Ecto neural progenitor cell (in vitro differentiated cells): ENCODE results near the gene SLC44A3.

ENCODE experiments used
- DNase-seq: peaks from one replicate; pipeline ENCODE4 v3.0.0-alpha.2; 2018; ENCODE audit warnings: low spot score

SLC44A3 gene, protein sequence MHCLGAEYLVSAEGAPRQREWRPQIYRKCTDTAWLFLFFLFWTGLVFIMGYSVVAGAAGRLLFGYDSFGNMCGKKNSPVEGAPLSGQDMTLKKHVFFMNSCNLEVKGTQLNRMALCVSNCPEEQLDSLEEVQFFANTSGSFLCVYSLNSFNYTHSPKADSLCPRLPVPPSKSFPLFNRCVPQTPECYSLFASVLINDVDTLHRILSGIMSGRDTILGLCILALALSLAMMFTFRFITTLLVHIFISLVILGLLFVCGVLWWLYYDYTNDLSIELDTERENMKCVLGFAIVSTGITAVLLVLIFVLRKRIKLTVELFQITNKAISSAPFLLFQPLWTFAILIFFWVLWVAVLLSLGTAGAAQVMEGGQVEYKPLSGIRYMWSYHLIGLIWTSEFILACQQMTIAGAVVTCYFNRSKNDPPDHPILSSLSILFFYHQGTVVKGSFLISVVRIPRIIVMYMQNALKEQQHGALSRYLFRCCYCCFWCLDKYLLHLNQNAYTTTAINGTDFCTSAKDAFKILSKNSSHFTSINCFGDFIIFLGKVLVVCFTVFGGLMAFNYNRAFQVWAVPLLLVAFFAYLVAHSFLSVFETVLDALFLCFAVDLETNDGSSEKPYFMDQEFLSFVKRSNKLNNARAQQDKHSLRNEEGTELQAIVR

GRCh38 chr1:94819945-94820746 lies at the start of gene SLC44A3:
TSS of gene SLC44A3 (plus strand) at chr1:94820357. CDS start at chr1:94820452, 95 bp downstream.
- peak; percentile 80 for DNase-seq

- no peak for DNase-seq
Observed at GRCh38 chr1:94772230-94772641, 47.9 kb upstream of the SLC44A3 start.

- no peak for DNase-seq
Observed at GRCh38 chr1:94772845-94773244, 47.3 kb upstream of the SLC44A3 start.

- no peak for DNase-seq
Observed at GRCh38 chr1:94773296-94773809, 46.8 kb upstream of the SLC44A3 start.

DNA sequence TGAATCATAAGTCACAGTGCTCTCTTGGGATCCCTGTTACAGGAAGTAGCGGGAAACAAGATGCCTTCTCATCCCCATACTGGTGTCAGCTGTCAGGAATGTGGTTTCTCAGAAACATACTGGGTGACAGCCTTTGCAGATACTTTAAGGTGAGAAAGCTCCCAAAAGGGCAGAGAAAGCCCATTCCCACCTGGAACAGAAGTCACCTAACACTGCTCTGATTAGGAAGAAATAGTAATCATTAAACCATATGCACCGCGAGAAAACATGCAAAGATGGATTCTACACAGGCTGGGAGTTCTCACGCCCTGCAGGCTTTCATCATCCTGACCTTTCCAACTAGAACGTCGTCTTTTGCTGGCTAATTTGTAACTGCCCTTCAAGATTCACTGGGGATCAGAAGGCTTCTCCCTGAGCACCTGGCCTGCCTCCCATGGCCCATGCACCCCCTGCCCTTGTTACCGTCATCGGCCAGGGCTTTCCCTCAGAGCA lies 46.2 kb upstream of the SLC44A3 start:
- no peak for DNase-seq

GRCh38 chr1:94776474-94776873 lies 43.7 kb upstream of the SLC44A3 start:
- no peak for DNase-seq

- DNase-seq = no peak
Observed at GRCh38 chr1:94777281-94777680, 42.9 kb upstream of the SLC44A3 start.

GRCh38 chr1:94778808-94779207 lies 41.3 kb upstream of the SLC44A3 start:
- DNase-seq = no peak

DNA sequence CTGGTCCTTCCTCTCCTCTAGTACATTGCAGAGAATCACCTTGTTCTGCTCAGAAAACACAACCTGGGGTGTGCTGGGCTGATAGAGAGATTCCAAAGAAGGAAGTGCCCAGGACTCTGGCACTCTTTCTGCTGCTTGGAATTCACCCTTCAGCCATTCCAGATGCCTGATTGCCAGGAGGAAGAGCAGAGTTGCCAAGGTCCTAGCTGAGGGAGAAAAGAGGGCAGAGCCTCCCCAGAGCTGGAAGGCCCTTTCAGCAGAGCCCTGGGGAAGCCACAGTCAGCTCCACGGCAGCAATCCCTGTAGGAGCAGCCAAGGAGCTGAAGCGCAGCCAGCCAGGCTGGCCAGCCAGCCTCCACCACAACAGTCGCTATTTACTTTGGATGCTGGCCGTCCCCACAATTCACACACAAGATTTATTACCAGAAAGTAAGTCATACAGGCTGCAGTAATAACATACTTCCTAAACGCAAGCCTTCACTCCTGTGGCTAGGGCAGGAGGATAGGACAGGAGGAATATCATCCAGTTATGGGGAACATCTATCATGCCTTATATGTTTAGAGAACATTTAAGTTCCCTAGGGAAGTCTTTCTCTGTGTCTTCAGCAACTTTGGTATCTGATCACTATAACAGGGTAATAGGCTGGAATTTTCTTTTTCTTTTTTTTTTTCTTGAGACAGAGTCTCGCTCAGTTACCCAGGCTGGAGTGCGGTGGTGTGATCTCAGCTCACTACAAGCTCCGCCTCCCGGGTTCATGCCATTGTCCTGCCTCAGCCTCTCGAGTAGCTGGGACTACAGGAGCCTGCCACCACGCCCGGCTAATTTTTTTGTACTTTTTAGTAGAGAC lies 36.6 kb upstream of the SLC44A3 start:
- DNase-seq = no peak

DNA sequence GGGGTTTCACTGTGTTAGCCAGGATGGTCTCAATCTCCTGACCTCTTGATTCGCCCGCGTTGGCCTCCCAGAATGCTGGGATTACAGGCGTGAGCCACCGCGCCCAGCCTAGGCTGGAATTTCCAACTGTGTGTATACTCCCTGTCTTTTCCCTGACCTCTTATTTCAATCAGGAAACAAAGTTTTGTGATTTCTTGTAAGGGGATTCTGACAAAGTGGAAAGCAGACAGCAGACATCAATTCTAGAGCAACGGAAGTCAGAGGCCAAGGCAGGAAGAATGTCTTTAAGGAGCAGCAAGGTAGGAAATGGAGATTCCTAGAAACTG lies 36.0 kb upstream of the SLC44A3 start:
- no peak for DNase-seq

DNA sequence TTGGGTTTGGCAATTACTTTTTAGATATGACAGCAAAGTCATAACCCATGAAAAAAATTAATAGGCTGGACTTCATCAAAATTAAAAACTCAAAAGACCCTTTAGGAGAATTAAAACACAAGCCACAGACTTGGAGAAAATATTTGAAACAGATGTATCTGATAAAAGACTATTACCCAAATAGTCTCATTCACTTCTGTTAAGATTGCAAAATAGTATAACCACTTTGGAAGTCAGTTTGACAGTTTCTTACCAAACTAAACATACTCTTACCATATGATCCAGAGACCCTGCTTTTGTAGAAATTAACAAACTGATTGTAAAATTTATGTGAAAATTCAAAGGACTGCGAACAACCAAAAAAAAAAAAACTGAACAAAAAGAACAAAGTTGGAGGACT lies 32.5 kb upstream of the SLC44A3 start:
- no peak for DNase-seq

DNA sequence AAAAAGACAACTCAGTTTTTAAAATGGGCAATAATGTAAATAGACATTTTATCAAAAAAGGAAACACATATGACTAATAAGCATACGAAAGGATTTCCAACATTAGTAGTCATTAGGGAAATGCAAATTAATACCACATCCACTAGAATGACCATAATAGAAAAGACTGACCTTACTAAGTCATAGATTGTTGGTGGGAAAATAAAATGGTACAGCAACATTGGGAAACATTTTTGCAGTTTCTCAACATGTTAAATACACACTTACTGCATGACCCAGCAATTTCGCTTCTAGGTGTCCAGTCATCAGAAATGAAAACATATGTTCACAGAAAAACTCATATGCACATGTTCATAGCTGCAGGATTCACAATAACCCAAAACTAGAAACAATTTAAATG lies 29.9 kb upstream of the SLC44A3 start:
- DNase-seq = no peak

DNA sequence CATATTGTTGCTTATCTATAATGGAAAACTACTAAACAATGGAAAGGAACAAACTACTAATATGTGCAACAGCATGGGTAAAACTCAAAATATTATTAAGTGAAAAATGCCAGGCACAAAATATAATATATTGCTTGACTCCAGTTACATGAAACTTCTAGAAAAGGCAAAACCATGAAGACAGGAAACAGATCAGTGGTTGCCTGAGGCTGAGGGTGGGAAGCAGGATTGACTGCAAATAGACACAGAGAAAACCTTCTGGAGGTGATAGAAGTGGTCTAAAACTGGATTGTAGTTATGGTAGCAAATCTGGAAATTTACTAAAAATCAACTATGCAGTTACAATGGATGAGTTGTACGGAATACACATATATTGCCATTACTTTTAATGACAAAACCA lies 29.5 kb upstream of the SLC44A3 start:
- no peak for DNase-seq

DNA sequence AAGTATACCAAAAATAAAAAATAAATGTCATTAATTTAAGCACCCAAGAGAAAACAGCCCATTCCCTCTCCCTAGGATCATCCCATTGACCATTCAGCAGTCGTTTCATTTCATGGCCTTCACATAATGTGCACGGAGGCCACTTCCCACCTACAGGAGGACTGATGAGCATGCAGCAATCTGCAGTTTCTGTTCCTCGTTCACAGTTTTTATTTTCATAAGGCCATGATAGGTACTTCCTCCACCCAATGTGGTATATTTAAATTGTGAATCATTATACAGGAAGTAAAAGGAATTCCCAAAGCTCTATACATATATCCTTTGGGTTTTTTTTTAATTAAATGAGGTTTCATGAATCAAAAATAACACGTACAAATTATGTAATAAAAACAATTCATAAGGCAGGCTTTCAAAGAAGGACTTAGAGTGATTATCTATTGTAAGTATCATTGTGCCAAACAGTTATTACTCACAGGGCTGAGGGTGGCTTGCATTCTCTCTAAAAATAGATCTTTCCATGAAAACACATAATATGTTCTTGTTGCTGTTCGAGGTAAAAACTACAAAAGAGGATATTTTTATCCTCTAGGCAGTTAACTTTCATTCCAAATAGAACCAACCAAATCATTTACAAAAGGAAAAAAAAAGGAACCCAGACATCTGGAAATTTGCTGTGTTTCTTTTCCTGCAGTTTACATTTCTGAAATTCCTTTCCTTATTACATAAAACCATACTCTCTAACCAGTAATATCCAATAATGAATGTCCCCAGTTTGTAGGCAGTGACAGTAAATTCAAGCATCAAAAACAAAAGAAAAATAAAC lies 27.5 kb upstream of the SLC44A3 start:
- DNase-seq = no peak

DNA sequence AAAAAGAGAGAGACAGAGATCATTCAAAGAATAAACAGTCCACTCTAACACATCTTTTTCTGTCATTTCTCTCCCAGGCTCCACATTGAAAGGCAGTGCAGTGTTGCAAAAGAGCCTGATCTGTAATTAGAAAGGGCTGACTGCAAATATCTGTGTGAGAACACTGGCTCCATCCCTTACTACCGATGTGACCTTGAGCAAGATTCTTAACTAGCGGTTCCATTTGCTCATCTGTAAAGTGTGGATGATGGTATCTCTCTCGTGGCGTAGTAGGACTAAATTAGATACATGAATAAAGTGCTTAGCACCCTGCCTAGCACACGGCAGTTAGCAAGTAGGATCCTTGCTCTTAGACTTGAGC lies 26.9 kb upstream of the SLC44A3 start:
- DNase-seq = no peak

DNA sequence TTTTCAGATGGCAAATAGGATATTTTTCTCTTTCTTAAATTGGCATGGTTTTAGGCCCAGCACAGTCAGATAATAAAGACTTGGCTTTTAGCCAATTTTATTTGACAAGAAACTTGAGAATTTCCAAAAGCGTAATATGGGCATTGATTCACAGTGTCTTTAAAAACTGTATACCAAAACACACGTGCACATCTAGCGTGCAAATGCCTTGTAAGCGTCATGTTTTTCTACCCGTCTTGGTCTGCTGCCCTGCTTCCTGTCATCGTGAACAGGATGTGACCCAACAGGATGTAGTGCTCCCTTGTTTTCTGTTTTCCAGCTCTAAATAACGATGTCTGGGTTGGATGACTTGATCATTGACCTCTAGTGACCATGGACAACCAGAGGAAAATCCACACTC lies 24.7 kb upstream of the SLC44A3 start:
- no peak for DNase-seq

- DNase-seq = no peak
Observed at GRCh38 chr1:94796266-94796665, 23.9 kb upstream of the SLC44A3 start.

DNA sequence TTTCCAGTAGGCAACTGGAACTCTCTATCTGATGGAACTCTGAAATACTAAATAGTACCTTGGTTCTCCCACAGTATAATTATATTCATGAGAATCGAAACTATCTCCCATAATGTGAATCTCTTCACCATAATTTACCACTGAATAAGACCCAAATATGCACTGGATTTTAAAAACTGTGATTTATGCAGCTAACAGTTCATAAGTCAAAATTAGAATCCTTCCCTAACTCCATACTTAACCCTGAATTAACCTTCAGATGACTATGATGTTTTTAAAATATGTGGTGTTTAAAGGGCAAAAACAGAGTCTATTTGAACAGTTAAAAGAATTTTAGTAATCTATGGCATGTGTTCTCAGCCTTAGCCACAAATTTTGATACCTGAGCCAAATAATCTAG lies 22.9 kb upstream of the SLC44A3 start:
- no peak for DNase-seq

GRCh38 chr1:94798054-94798453 lies 22.1 kb upstream of the SLC44A3 start:
- no peak for DNase-seq

GRCh38 chr1:94798462-94798861 lies 21.7 kb upstream of the SLC44A3 start:
- DNase-seq = no peak

- DNase-seq = no peak
Observed at GRCh38 chr1:94799206-94799605, 21.0 kb upstream of the SLC44A3 start.
